Hepatocyte (in vitro differentiated cells): ENCODE data around the gene KRT83. TPM values are rescaled to one million over a fixed set of nuclear protein-coding genes. Genes with fewer than 3 reads are reported as not detected.

Experiments
- DNase-seq: peaks from one replicate; pipeline ENCODE4 v3.0.0-alpha.2; 2016; ENCODE audit warnings: low spot score
- H2AFZ ChIP-seq: fragments of 200-600 bp; sonication (generic); 2 replicates; pipeline ENCODE4 v1.6.0; 2016; ENCODE audit warnings: antibody characterized with exemption, mild to moderate bottlenecking
- H3K27ac ChIP-seq: fragments of 200-600 bp; sonication (generic); 2 replicates; pipeline ENCODE4 v1.5.1; 2016; ENCODE audit warnings: mild to moderate bottlenecking
- H3K27me3 ChIP-seq: fragments of 200-600 bp; sonication (generic); 2 replicates; pipeline ENCODE4 v1.6.1; 2016
- H3K36me3 ChIP-seq: fragments of 200-600 bp; sonication (generic); replicated peaks from 2 replicates; pipeline ENCODE4 v1.5.1; 2016; ENCODE audit warnings: low read depth; ENCODE audit not compliant: insufficient read depth
- H3K4me1 ChIP-seq: fragments of 200-600 bp; sonication (generic); 2 replicates; pipeline ENCODE4 v1.5.1; 2016; ENCODE audit warnings: mild to moderate bottlenecking, moderate library complexity; ENCODE audit not compliant: insufficient read depth
- H3K4me2 ChIP-seq: fragments of 200-600 bp; sonication (generic); 2 replicates; pipeline ENCODE4 v1.6.0; 2016
- H3K4me3 ChIP-seq: fragments of 200-600 bp; sonication (generic); 2 replicates; pipeline ENCODE4 v1.5.1; 2016; ENCODE audit warnings: mild to moderate bottlenecking
- H3K79me2 ChIP-seq: fragments of 200-600 bp; sonication (generic); 2 replicates; pipeline ENCODE4 v1.6.0; 2017; ENCODE audit warnings: mild to moderate bottlenecking
- H3K9me2 ChIP-seq: fragments of 200-600 bp; sonication (generic); replicated peaks from 2 replicates; pipeline ENCODE4 v1.6.0; 2017; ENCODE audit warnings: mild to moderate bottlenecking; ENCODE audit not compliant: insufficient read depth
- H3K9me3 ChIP-seq: fragments of 200-600 bp; sonication (generic); 2 replicates; pipeline ENCODE4 v1.5.1; 2016; ENCODE audit warnings: low read depth, mild to moderate bottlenecking
- H4K20me1 ChIP-seq: fragments of 200-600 bp; sonication (generic); 2 replicates; pipeline ENCODE4 v1.6.0; 2016; ENCODE audit warnings: mild to moderate bottlenecking; ENCODE audit not compliant: insufficient read depth, poor library complexity, severe bottlenecking
- CTCF ChIP-seq: fragments of 200-600 bp; sonication (generic); IDR thresholded peaks from 2 replicates; pipeline ENCODE4 v1.5.1; 2016; ENCODE audit warnings: antibody characterized with exemption, mild to moderate bottlenecking; ENCODE audit not compliant: poor library complexity
- EZH2 ChIP-seq: fragments of 200-600 bp; sonication (generic); IDR thresholded peaks from 2 replicates; pipeline ENCODE4 v1.6.1; 2016; ENCODE audit warnings: antibody characterized with exemption, mild to moderate bottlenecking, borderline replicate concordance
- EZH2phosphoT487 ChIP-seq: fragments of 200-600 bp; sonication (generic); IDR thresholded peaks from one replicate; pipeline ENCODE4 v1.6.1; 2018; ENCODE audit warnings: antibody characterized with exemption, mild to moderate bottlenecking, low read depth, moderate library complexity; ENCODE audit not compliant: unreplicated experiment, severe bottlenecking
- WGBS: methylation state at CpG from one replicate; pipeline ENCODE4 v1.1.6; 2016; ENCODE audit warnings: low lambda C conversion rate; ENCODE audit errors: missing lambda C conversion rate; 5-methylcytosine and 5-hydroxymethylcytosine counted together
- polyA plus RNA-seq: library from polyadenylated mRNA; unstranded; fragments of >200 nt; fragmentation: Nextera tagmentation; extraction: Ambion mirVana; gene quantifications from 2 replicates; pipeline ENCODE4 v1.2.1, GENCODE V29; 2016
- total RNA-seq: library from RNA; depleted of rRNA; stranded (reverse); fragments of >200 nt; gene quantifications from 2 replicates; pipeline ENCODE4 v1.2.3, GENCODE V29; 2014

Gene KRT83
- total and polyA plus RNA-seq, 2 experiments from 2014 or later, result not detected

- Histone ChIP-seq H4K20me1 (no peaks in the 10 kb centered on the region), H3K4me2 (no peak overlapping the region)
These were observed 2.9 kb upstream of the KRT83 start for GRCh38 chr12:52324153-52324444.

GRCh38 chr12:52323416-52324152 lies 2.4 kb upstream of the KRT83 start:
- H3K27me3 ChIP-seq, result peaks cover 4% of the 10 kb centered on the region
- H3K79me2 ChIP-seq, result no peaks in the 10 kb centered on the region
- no peaks in the 10 kb centered on the region for H4K20me1 ChIP-seq
- DNase-seq, result no peak
- TF ChIP-seq EZH2phosphoT487, result no peak
- no peak for TF ChIP-seq CTCF
- no peak for TF ChIP-seq EZH2
- H3K4me1 ChIP-seq, result no peaks in the 10 kb centered on the region
- no peak overlapping the region for H3K4me2 ChIP-seq
- no peaks in the 10 kb centered on the region for H3K36me3 ChIP-seq
- no peak overlapping the region for H2AFZ ChIP-seq
- no peak overlapping the region for H3K27ac ChIP-seq
- H3K9me3 ChIP-seq, result no peaks in the 10 kb centered on the region
- no peaks in the 10 kb centered on the region for H3K9me2 ChIP-seq
- 79% methylated on average over 10 of the region's 10 CpGs for WGBS
- H3K4me3 ChIP-seq, result no peak overlapping the region

More at GRCh38 chr12:52324153-52324444, 2.9 kb upstream of the KRT83 start:
- no peaks in the 10 kb centered on the region for H3K36me3 ChIP-seq
- no peaks in the 10 kb centered on the region for H3K9me2 ChIP-seq
- no peaks in the 10 kb centered on the region for H3K4me1 ChIP-seq
- no peak overlapping the region for H2AFZ ChIP-seq
- DNase-seq, result no peak
- no peaks in the 10 kb centered on the region for H3K79me2 ChIP-seq
- WGBS, result 76% methylated on average over 3 of the region's 3 CpGs
- H3K27me3 ChIP-seq, result peaks cover 4% of the 10 kb centered on the region
- no peak for TF ChIP-seq CTCF
- no peak for TF ChIP-seq EZH2
- H3K4me3 ChIP-seq, result no peak overlapping the region
- no peaks in the 10 kb centered on the region for H3K9me3 ChIP-seq
- H3K27ac ChIP-seq, result no peak overlapping the region

- Histone ChIP-seq H3K4me2 (no peak overlapping the region), H3K4me1 (no peaks in the 10 kb centered on the region), H4K20me1 (no peaks in the 10 kb centered on the region), H3K4me3 (no peak overlapping the region), H2AFZ (no peak overlapping the region), H3K9me3 (no peaks in the 10 kb centered on the region), H3K27me3 (peaks cover 4% of the 10 kb centered on the region), H3K79me2 (no peaks in the 10 kb centered on the region), H3K27ac (no peak overlapping the region), H3K9me2 (no peaks in the 10 kb centered on the region), H3K36me3 (no peaks in the 10 kb centered on the region)
- DNase-seq, result no peak
- no peak for TF ChIP-seq EZH2phosphoT487
- TF ChIP-seq CTCF, result no peak
- TF ChIP-seq EZH2, result no peak
- WGBS, result 73% methylated on average over 1 of the region's 1 CpG
These were observed 1.8 kb upstream of the KRT83 start for GRCh38 chr12:52323001-52323400.

GRCh38 chr12:52322069-52322468 lies 871 bp upstream of the KRT83 start:
- H3K4me1 ChIP-seq, result no peaks in the 10 kb centered on the region
- no peak overlapping the region for H3K4me3 ChIP-seq
- 94% methylated on average over 1 of the region's 1 CpG for WGBS
- H2AFZ ChIP-seq, result no peak overlapping the region
- no peaks in the 10 kb centered on the region for H3K9me2 ChIP-seq
- H3K27me3 ChIP-seq, result peaks cover 4% of the 10 kb centered on the region
- H3K27ac ChIP-seq, result no peak overlapping the region
- H3K4me2 ChIP-seq, result no peak overlapping the region
- no peak for TF ChIP-seq CTCF
- no peak for TF ChIP-seq EZH2phosphoT487
- no peak for TF ChIP-seq EZH2
- no peaks in the 10 kb centered on the region for H4K20me1 ChIP-seq
- H3K79me2 ChIP-seq, result no peaks in the 10 kb centered on the region
- H3K36me3 ChIP-seq, result no peaks in the 10 kb centered on the region
- DNase-seq, result no peak
- H3K9me3 ChIP-seq, result no peaks in the 10 kb centered on the region
